ENCODE results near the gene ELOA. TPM values are rescaled to one million over a fixed set of nuclear protein-coding genes. Genes with fewer than 3 reads are reported as not detected.

ELOA gene
- total RNA-seq, 4 donors from 2014 or later: 9.7 to 35.7 (median 22.6) TPM

DNA sequence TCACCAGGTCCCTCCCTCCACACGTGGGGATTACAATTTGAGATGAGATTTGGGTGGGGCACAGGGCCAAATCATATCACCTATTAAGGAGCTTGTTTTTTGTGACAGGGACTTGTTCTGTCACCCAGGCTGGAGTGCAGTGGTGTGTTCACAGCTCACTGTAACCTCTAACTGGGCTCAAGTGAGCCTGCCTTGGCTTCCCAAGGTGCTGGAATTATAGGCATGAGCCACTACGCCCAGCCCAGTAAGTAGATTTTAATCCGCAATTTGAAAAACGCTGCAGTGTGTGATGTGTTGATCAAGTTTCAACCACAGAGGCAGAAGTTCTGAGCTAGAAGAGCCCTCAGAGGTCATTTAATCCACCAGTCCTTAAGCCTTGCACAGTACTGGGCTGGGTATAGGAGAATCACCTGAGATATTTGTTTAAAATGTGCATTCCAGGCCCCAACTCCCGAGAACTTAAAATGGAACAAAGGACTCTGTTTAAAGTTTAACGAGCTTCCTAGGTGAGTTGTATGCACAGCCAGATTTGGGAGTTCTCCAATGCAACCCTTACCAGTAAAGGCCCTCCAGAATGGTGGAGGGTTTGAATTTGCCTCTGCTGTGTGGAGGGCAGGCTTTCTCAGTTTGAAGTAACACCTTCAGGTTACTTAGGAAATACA lies 38.3 kb upstream of the ELOA start:
- no peaks in the 10 kb centered on the region for H3K9me3 ChIP-seq
- no peaks in the 10 kb centered on the region for H3K27me3 ChIP-seq
- H3K27ac ChIP-seq: no peak overlapping the region
- no peaks in the 10 kb centered on the region for H3K4me1 ChIP-seq
- no peak for DNase-seq
- no peaks in the 10 kb centered on the region for H3K36me3 ChIP-seq
- intact Hi-C loops (cut with DNase I; ENCODE audit: low total_unique reads): no loop called here
- no peak overlapping the region for H3K4me3 ChIP-seq
- TF ChIP-seq POLR2A (IDR thresholded peaks at IDR 0.05): no peak
- TF ChIP-seq, protein P1, sequence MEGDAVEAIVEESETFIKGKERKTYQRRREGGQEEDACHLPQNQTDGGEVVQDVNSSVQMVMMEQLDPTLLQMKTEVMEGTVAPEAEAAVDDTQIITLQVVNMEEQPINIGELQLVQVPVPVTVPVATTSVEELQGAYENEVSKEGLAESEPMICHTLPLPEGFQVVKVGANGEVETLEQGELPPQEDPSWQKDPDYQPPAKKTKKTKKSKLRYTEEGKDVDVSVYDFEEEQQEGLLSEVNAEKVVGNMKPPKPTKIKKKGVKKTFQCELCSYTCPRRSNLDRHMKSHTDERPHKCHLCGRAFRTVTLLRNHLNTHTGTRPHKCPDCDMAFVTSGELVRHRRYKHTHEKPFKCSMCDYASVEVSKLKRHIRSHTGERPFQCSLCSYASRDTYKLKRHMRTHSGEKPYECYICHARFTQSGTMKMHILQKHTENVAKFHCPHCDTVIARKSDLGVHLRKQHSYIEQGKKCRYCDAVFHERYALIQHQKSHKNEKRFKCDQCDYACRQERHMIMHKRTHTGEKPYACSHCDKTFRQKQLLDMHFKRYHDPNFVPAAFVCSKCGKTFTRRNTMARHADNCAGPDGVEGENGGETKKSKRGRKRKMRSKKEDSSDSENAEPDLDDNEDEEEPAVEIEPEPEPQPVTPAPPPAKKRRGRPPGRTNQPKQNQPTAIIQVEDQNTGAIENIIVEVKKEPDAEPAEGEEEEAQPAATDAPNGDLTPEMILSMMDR (IDR thresholded peaks at IDR 0.05): no peak

DNA sequence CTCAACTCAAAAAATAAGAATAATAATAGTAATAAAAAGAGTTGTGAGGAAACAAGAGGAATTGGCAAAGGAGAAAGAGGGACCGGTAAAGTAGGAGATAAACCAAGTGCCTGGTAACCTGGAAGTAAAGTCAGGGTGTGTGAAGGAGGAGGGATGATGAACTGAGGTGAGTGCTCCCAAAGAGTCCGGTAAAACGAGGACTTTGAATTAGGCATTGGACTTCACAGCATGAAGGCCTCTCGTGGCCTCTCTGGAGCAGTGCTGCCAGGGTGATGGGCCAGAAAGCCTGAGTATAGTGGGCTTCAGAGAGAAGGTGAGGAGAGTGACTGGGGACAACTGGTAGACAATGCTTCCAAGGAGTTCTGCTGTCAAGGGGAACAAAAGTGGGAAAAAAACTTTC lies 34.0 kb upstream of the ELOA start:
- Histone ChIP-seq H3K27ac (no peak overlapping the region), H3K4me3 (no peak overlapping the region), H3K4me1 (no peaks in the 10 kb centered on the region), H3K36me3 (no peaks in the 10 kb centered on the region), H3K27me3 (no peaks in the 10 kb centered on the region), H3K9me3 (no peaks in the 10 kb centered on the region)
- TF ChIP-seq POLR2A (IDR thresholded peaks at IDR 0.05): no peak
- TF ChIP-seq, protein P1 (IDR thresholded peaks at IDR 0.05): no peak
- no peak for DNase-seq
- intact Hi-C loops (cut with DNase I; ENCODE audit: low total_unique reads): no loop called here

DNA sequence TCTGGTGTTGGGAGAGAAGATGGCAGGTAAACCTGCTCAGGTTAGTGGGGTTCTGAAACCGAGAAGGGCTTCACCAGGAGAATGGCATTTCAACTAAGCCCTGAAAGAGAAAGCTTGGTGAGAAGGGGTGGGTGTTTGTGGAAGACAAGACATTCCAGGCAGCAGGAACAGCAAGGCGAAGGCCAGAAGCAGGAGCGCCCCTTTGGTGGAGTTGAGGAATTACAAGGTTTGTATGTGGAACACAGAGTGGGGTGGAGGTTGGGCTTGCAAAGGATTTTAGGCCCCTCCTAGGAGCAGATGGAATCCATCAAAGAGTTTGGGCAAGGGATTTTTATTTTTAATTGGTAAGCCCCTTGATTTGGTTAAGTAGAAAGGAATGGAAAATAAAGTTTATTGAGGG lies 24.8 kb upstream of the ELOA start:
- intact Hi-C loops (cut with DNase I; ENCODE audit: low total_unique reads): no loop called here
- H3K27ac ChIP-seq: no peak overlapping the region

DNA sequence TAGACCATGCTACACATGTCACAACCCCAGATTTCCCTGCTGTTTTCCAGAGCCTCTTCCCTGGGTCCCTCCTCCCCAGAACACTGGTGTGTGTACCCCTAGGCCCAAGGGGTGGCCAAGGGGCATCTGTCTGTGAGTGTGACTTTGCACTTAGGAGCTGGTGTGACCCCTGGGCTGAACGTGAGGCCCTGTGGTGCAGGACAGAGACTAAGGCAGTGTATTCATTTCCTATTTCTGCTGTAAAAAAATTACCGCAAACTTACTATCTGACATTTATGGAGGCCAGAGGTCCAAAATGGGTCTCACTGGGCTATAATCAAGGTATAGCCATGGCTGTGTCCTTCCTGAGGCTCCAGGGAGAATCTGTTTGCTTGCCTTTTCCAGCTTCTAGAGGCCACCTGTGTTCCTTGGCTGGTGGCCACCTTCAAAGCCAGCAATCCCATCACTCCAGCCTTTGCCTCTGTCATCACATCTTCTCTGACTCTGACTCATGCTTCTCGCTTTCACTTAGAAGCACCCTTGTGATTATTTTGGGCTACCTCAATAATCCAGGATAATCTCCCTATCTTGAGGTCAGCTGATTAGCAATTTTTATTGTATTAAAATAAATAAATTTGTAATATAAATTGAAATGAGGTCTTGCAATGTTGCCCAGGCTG lies 24.0 kb upstream of the ELOA start:
- no peaks in the 10 kb centered on the region for H3K4me1 ChIP-seq
- no peak for TF ChIP-seq POLR2A (IDR thresholded peaks at IDR 0.05)
- TF ChIP-seq, protein P1 (IDR thresholded peaks at IDR 0.05): no peak
- no peaks in the 10 kb centered on the region for H3K9me3 ChIP-seq
- no peak overlapping the region for H3K4me3 ChIP-seq
- no peak overlapping the region for H3K27ac ChIP-seq
- no peak for DNase-seq
- H3K27me3 ChIP-seq: no peaks in the 10 kb centered on the region
- H3K36me3 ChIP-seq: no peaks in the 10 kb centered on the region
- intact Hi-C loops (cut with DNase I; ENCODE audit: low total_unique reads): no loop called here

More for the DNA sequence above, 24.8 kb upstream of the ELOA start:
- Histone ChIP-seq H3K4me1 (no peaks in the 10 kb centered on the region), H3K36me3 (no peaks in the 10 kb centered on the region), H3K4me3 (no peak overlapping the region), H3K9me3 (no peaks in the 10 kb centered on the region), H3K27me3 (no peaks in the 10 kb centered on the region)
- DNase-seq: no peak
- no peak for TF ChIP-seq POLR2A (IDR thresholded peaks at IDR 0.05)
- TF ChIP-seq, protein P1 (IDR thresholded peaks at IDR 0.05): peak in 1 of 4 experiments; percentile 37

DNA sequence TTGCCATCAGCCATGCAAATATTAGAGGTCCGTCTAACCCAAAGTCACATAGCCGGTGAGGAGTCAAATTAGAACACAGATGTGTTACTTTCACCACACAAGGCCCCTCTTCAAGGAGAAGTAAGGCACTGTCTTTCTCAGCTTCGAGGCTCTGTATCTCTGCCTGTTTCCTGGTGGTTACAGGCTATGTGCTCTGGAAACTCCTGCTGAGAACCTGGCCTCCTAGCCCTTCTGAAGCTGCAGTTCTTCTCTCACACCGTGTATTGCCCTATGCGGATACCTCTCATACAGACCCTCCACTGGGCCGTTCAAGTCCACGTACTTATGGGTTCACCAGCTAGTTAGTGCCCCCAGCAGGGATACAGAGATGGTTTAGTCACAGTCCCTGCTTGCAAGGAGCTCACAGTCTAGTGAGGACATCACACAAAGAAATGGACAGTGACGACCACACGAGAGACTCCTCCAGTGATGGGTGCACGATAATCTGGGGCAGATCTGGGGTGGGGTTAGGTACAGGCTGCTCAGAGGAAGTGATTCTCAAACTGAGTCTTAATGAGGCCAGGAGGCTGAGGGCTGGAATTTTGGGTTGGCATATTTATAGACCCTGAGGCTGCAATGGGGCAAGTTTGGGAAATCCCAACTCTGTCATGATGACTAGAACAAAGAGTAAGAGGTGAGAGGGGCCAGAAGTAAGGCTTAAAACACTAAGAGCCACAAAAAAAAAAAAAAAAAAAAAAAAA lies 22.8 kb upstream of the ELOA start:
- Histone ChIP-seq H3K27me3 (no peaks in the 10 kb centered on the region), H3K9me3 (no peaks in the 10 kb centered on the region), H3K27ac (no peak overlapping the region), H3K4me3 (no peak overlapping the region), H3K4me1 (no peaks in the 10 kb centered on the region), H3K36me3 (no peaks in the 10 kb centered on the region)
- TF ChIP-seq POLR2A (IDR thresholded peaks at IDR 0.05): no peak
- TF ChIP-seq, protein P1 (IDR thresholded peaks at IDR 0.05): no peak
- DNase-seq: no peak
- intact Hi-C loops (cut with DNase I; ENCODE audit: low total_unique reads): no loop called here
